Epidermal melanocyte (primary cell): ENCODE results near the gene PDE8A.
A peak's percentile ranks its signal among the peaks of the same experiment; 100 is the strongest.

ENCODE experiments used
- DNase-seq: peaks from one replicate; pipeline ENCODE4 v3.0.0; 2011; ENCODE audit warnings: low spot score; ENCODE audit not compliant: insufficient read length

Gene PDE8A

GRCh38 chr15:85086855-85087254 is 105.2 kb downstream of the PDE8A start:
- DNase-seq, result no peak

DNA sequence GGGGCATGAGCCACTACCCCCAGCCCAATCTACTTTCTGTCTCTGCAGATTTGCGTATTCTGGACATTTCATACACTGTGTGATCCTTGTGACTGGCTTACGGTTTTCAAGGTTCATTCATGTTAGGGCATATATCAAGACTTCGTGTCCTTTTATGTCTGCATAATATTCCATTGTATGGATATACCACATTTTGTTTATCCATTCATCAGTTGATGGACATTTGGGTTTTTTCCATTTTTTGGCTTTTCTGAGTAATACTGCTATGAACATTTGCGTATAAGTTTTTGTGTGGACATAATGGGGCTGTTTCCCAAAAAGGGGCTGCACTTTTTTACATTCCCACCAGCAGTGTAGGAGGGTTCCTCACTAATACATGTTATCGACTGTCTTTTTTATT is 106.6 kb downstream of the PDE8A start:
- DNase-seq, result no peak

DNA sequence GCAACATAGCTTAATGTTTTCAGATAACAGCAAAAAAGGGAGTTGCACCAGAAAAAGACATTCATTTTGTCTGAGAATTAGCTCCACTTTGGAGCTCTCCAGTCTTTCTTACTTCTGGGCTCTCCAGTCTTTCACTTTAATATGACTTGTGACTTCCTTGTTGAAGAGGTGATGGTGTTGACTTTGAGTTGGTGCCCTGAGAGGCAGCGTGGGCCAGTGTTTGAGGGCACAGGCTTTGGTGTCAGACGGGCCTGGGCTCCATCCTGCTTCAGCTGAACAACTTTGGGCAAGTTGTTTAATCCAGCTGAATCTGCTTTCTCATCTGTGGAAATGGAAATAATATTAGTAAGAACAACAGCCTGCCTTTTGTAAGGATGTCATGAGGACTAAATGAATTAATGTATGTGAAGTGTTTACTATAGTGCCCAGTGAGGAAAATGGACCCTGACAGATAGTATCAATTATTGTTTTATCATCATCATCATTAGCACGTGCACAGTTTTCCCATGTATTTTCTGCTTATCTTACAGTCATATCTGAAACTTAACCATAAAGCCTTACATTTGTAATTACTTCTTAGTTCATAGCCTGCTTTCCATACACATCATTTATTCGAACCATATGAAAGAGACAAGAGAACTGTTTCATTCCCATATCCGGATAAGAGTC is 108.4 kb downstream of the PDE8A start:
- DNase-seq, result no peak

DNA sequence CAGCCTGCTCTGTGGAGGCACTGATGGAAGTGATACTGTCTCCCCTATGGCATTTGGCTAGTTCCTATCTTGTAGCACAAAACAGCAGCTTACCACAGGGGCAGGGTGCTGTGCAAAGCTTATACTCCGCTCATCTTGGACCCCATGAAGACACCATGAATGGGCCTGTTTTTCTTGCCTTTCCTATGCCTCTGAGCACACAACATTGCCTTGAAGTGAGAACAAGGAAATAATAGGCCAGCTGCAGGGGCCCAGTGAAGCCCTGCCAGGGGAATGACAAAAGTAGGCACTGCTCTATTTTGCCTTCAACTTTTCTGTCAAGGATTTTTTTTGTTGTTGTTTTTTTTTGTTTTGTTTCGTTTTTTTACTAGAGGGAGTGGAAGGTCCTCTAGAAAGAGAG is 110.3 kb downstream of the PDE8A start:
- DNase-seq, result no peak

DNA sequence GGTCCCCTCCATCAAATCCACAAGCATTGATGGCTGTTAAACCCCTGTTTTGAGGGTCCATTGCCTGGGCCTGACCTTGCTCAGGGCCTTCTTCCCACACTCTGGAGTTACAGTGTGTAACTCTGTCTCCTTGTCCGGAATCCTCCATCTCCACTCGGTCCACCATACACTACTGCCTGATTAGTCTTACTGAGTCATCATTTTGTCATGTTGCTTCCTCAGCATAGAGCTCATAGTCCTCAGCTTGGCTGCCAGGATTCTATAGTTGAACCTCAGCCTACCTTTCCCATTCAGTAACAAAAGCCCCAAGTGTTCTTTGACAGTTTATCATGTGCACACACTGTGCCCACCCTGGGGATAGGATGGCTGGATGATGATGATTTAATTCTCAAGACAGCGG is 113.0 kb downstream of the PDE8A start:
- DNase-seq, result no peak

DNA sequence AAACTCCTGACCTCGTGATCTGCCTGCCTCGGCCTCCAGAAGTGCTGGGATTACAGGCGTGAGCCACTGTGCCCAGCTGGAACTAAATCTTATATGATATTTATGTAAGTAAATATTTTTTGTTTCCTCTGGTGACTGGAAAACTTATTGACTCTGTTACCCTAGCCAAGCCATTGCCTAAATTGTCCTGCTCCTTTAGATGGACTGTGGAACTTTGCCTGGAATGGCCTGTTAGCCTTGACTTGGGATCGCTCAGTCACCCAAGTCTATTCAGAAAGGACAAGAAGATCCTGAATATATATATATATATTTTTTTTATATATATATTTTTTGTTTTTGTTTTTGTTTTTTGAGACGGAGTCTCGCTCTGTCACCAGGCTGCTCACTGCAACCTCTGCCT is 113.9 kb downstream of the PDE8A start:
- no peak for DNase-seq

DNA sequence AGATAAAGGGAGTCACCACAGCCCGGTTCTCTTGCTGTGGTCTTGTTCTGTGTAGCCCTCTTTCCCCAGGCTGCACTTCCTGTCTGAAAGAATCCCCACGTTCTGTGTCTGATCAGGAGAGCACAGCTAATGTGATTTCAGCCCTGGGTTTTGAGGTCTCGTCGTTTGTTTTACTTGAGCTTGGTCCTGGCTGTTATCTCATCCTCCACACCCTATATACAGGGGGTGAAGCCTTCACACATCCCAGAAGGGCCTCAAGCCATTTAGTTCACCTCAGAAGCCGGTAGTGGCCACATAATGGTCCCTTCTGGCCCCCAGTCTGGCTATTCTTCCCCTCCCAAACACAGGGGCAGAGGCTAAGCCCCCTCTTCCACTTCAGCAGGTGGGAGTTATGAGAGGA is 115.6 kb downstream of the PDE8A start:
- DNase-seq, result no peak

DNA sequence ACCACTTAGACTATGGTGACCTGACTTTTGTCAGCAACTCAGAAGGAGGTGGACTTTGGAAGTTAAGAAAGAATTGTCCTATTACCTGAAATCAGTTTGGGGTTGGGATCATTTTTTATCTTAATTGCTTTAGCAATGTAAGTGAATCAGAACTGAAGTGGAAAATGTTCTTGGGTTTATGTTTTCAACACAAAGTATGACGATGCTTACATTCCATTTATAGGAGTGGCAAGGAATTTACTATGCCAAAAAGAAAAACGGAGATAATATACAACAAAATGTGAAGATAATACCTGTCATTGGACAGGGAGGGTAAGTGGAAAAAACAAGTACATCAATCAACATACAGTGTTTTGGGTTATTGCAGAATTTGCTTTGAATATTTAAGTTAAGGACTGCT is 116.1 kb downstream of the PDE8A start:
- DNase-seq, result no peak

- DNase-seq, result peak; percentile 46
These were observed 117.6 kb downstream of the PDE8A start for GRCh38 chr15:85099195-85099803.

- DNase-seq, result no peak
These were observed 118.7 kb downstream of the PDE8A start for GRCh38 chr15:85100186-85100937.

- DNase-seq, result no peak
These were observed 122.9 kb downstream of the PDE8A start for GRCh38 chr15:85104584-85104983.

GRCh38 chr15:85108136-85108535 is 126.5 kb downstream of the PDE8A start:
- DNase-seq, result no peak

DNA sequence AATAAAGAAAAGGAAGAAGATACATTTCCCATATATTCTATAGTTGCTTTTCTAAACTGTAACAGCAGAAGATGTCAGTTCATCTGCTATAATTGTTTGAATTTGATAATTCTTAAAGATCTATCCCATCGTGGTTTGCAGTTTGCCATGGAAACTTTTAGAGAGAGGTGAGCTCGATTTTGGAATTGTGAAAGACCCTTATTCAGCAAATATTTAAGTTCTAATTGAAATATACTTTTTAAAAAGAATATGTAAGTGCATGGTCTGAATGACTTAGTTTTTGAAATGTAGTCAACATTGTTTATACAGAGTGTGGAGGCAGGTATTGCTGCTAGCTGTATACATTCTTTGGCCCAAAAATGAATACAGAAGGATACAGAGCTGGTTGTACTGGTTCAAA is 127.7 kb downstream of the PDE8A start:
- DNase-seq, result no peak

- no peak for DNase-seq
These were observed 131.3 kb downstream of the PDE8A start for GRCh38 chr15:85112997-85113396.

- DNase-seq, result no peak
These were observed 133.2 kb downstream of the PDE8A start for GRCh38 chr15:85114886-85115285.

DNA sequence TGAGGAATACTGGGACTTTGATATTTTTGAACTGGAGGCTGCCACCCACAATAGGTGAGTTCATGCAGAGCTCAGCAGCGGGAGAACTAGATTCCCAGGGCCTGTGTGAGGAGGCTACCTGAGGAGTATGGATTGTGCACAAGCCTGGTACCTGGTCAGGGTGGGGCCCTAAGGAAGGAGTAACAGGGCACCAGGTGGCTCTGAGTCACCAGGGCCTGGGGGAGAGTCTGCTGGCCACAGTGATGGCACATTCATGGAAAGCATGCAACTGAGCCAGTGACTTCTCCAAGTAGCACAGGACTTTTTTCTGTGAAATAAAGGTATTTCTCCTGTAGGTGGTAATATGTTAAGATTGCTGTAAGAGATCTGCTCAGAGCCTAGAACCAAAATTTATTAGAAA is 134.4 kb downstream of the PDE8A start:
- no peak for DNase-seq

GRCh38 chr15:85116494-85116893 is 134.8 kb downstream of the PDE8A start:
- DNase-seq, result no peak

DNA sequence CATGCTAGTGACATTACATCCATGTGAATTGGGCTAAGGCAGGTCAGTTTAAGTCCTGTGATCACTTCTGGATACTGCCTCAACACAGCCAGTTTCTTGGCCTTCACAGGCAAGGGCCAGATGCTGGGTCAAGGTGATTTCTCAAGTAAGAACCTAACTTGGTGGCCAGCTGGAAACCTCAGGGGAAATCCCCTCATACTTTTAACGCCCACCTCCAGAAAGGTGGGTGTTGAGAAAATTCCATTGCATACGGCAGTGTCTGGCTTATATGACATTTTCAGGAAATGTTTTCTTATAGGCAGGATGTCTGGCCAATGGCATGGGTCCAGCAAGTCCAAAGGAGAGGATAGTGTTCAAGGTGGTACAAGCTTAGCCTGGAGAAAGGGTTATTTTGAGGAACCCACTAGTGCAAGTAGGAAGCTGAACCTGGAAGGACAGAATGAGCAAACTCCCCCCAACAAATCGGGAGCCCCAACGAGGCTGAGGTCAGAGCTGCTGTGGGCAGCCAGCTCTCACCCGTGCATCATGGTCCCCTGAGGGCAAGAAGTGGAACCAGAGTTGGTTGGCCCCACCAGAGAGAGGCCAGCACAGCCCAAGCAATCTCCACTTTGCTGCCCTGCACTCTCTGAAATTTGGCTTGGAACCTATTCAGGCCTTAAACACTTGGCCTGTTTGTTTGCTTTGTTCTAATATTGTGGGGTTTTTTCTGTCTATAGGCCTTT is 135.4 kb downstream of the PDE8A start:
- DNase-seq, result no peak

- no peak for DNase-seq
These were observed 136.5 kb downstream of the PDE8A start for GRCh38 chr15:85118173-85118572.

GRCh38 chr15:85118581-85118980 is 136.9 kb downstream of the PDE8A start:
- DNase-seq, result no peak

DNA sequence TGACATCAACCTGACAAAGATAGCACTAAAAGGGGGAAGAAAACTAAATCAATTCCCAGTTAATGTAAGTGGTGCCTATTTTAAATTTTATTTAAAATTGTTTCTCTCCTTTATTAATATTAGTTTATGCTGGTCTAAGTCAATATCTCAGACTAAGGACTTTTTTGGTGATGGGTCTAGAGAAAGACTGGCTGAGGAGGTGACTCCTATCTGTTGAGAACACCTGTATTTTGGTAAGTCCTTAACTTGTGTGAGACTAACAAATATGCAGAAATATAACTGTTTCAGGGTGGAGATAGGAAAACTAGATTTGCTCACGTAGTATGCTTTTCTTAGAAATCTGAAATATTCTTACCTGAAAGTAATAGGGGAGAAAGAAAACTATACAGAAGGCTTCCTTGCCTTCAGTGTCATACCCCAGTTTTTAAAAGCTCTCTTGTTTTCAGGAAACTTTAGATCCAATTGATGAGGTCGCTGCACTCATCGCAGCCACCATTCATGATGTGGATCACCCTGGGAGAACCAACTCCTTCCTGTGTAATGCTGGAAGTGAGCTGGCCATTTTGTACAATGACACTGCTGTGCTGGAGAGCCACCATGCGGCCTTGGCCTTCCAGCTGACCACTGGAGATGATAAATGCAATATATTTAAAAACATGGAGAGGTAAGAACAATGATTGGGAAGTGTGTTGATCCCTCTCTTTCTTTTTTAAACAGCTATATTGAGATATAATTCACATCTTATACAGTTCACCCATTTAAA is 138.9 kb downstream of the PDE8A start:
- no peak for DNase-seq
